ENCODE data around the gene SMYD3.

SMYD3 gene

GRCh38 chr1:246178717-246179311 lies 328.3 kb downstream of the SMYD3 start:
- no peak overlapping the region for H3K4me3 ChIP-seq (ENCODE audit: control insufficient read depth, low read depth, low read length)
- no peak for DNase-seq (ENCODE audit: low read depth)
- no peak for TF ChIP-seq CTCF (IDR thresholded peaks at IDR 0.05; ENCODE audit: control insufficient read depth, insufficient read depth, low read depth, low read length, missing control alignments)

- TF ChIP-seq CTCF (IDR thresholded peaks at IDR 0.05; ENCODE audit: control insufficient read depth, insufficient read depth, low read depth, low read length, missing control alignments) = no peak
- H3K4me3 ChIP-seq (ENCODE audit: control insufficient read depth, low read depth, low read length) = no peak overlapping the region
These were observed 330.7 kb downstream of the SMYD3 start for GRCh38 chr1:246176126-246177024.

DNA sequence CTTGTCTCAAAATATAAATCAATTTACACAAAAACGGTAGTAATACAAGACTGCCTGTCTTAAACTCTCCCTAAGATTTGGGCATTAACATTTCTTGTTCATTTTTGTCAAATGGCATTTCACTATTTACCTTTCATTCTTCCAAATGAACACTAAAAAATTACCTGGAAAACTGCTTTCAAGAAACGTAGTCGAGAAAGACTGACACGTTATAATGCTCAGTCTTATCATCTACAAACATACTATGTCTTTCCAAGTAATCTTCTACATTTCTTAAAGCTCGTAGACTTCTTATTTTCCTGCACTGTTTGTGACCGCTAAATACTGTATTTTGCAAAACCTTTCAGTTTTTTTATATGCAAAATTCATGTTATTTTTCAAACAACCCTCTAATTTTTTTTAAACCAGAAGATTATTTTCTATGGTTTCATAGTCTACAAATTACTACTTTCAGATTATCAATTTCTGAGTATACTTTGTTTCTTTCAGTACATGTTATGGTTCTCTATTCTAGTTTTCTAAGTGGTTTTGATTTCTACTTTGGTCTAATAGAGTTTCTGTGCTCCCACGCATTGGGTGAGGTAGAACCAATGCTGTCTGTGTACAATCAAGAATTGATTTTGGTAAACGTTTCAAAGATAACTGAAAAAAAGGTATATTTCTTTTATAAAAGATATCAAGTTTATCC lies 336.4 kb downstream of the SMYD3 start:
- H3K4me3 ChIP-seq (ENCODE audit: control insufficient read depth, low read depth, low read length) = no peak overlapping the region
- no peak for TF ChIP-seq CTCF (IDR thresholded peaks at IDR 0.05; ENCODE audit: control insufficient read depth, insufficient read depth, low read depth, low read length, missing control alignments)
- DNase-seq (ENCODE audit: low read depth) = no peak

More at GRCh38 chr1:246176126-246177024, 330.7 kb downstream of the SMYD3 start:
- DNase-seq (ENCODE audit: low read depth) = no peak

GRCh38 chr1:246169486-246169885 lies 337.6 kb downstream of the SMYD3 start:
- no peak for DNase-seq (ENCODE audit: low read depth)
- TF ChIP-seq CTCF (IDR thresholded peaks at IDR 0.05; ENCODE audit: control insufficient read depth, insufficient read depth, low read depth, low read length, missing control alignments) = no peak
- no peak overlapping the region for H3K4me3 ChIP-seq (ENCODE audit: control insufficient read depth, low read depth, low read length)

DNA sequence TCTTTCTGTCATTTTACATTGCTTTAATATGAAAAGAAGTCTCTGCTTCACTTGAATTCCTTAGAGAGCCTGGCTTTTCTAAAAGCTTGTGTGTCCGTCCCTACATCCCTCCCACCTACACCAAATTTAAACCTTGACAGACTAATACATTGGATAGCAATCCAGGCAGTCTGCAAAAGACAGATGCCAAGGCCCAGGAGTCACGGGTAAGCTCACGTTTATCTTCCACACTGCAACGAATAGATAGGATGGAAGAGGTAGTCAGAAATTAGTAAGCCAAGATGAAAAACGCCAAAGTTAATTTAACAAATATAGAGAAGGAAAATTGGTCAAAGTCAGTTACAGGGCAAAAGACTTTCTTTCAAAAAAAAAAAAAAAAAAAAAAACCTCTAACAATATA lies 338.1 kb downstream of the SMYD3 start:
- no peak for TF ChIP-seq CTCF (IDR thresholded peaks at IDR 0.05; ENCODE audit: control insufficient read depth, insufficient read depth, low read depth, low read length, missing control alignments)
- H3K4me3 ChIP-seq (ENCODE audit: control insufficient read depth, low read depth, low read length) = no peak overlapping the region
- DNase-seq (ENCODE audit: low read depth) = no peak

- no peak overlapping the region for H3K4me3 ChIP-seq (ENCODE audit: control insufficient read depth, low read depth, low read length)
- no peak for DNase-seq (ENCODE audit: low read depth)
- TF ChIP-seq CTCF (IDR thresholded peaks at IDR 0.05; ENCODE audit: control insufficient read depth, insufficient read depth, low read depth, low read length, missing control alignments) = no peak
These were observed 340.2 kb downstream of the SMYD3 start for GRCh38 chr1:246166841-246167240.
